WTC11 (cell line): ENCODE data around the gene QRFP.

ENCODE experiments used
- CTCF ChIP-seq: fragments of 200-600 bp; IDR thresholded peaks from 2 replicates; pipeline ENCODE4 v1.8.0; 2022; ENCODE audit warnings: antibody characterized with exemption
- FOXP1 ChIP-seq: sonication (generic); formaldehyde crosslinking; IDR thresholded peaks from 2 replicates; pipeline ENCODE4 v1.8.0; 2022; ENCODE audit warnings: missing genetic modification reagents, mild to moderate bottlenecking, moderate library complexity, borderline replicate concordance
- SMAD4 ChIP-seq: sonication (generic); formaldehyde crosslinking; IDR thresholded peaks from 2 replicates; pipeline ENCODE4 v1.8.0; 2022; ENCODE audit warnings: mild to moderate bottlenecking, missing genetic modification reagents
- TF ChIP-seq, protein P1 (sequence below): sonication (generic); formaldehyde crosslinking; IDR thresholded peaks from 2 replicates; pipeline ENCODE4 v1.8.0; 2023; ENCODE audit warnings: mild to moderate bottlenecking, missing genetic modification reagents

DNA sequence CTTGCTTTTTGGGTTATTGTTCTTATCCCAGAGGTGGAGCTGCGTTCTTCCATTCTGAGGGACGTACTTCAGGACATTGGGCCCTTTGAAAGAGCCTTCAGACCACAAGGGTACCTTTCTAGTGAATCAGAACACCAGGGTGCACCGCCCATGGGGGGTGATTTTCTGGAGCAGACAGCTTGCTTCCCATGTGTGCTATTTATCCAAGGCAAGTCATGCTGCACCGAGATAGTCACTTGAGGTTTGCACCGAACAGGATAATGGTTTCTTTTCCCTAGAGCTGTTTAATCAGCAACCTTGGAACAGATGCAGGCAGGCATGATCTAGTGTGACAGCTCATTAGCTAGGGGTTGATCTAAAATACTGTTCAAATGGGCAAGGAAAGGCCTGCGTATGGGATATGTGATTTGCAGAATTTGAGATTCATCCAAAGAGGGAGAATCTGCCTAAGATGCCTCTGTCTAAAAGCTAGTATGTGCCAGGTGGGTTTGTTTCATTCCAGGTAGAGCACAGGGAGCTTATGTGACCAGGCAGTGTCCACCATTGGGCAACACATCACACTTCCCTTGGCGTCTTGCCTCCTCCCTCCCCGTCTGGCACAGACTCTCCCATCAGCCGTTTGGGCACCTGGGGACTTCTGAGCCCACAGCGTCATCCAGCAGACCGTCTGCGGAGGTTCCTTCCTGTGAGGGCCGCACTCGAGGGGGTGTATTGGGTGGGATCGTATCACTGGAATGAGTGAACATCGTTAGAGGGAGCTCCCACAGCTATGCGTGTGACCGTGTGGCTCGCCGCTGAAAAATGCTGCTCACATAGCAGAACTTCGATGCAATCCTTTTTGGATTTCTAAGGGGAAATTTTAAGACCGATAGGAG, 38.5 kb downstream of the QRFP start:
- TF ChIP-seq, protein P1, sequence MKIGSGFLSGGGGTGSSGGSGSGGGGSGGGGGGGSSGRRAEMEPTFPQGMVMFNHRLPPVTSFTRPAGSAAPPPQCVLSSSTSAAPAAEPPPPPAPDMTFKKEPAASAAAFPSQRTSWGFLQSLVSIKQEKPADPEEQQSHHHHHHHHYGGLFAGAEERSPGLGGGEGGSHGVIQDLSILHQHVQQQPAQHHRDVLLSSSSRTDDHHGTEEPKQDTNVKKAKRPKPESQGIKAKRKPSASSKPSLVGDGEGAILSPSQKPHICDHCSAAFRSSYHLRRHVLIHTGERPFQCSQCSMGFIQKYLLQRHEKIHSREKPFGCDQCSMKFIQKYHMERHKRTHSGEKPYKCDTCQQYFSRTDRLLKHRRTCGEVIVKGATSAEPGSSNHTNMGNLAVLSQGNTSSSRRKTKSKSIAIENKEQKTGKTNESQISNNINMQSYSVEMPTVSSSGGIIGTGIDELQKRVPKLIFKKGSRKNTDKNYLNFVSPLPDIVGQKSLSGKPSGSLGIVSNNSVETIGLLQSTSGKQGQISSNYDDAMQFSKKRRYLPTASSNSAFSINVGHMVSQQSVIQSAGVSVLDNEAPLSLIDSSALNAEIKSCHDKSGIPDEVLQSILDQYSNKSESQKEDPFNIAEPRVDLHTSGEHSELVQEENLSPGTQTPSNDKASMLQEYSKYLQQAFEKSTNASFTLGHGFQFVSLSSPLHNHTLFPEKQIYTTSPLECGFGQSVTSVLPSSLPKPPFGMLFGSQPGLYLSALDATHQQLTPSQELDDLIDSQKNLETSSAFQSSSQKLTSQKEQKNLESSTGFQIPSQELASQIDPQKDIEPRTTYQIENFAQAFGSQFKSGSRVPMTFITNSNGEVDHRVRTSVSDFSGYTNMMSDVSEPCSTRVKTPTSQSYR (CRISPR knock-in tag): no peak
- TF ChIP-seq CTCF (no peak), FOXP1 (CRISPR knock-in tag) (no peak), SMAD4 (CRISPR knock-in tag) (no peak)
